ENCODE data around the gene CAPN1.
"Not testable (repeated sequence)": the region's sequence is repeated elsewhere in the genome, so short reads cannot be mapped to it uniquely, and the experiment has no call there.

CAPN1 gene

GRCh38 chr11:65221026-65221425 is 39.3 kb downstream of the CAPN1 start:
- DNase-seq: no peak

- no peak for DNase-seq
Measured at GRCh38 chr11:65223011-65223410, 41.3 kb downstream of the CAPN1 start.

- no peak for DNase-seq
Measured at GRCh38 chr11:65224930-65225278, 43.2 kb downstream of the CAPN1 start.

- peak; percentile 55 to 58 for DNase-seq
Measured at GRCh38 chr11:65225279-65226102, 43.8 kb downstream of the CAPN1 start.

GRCh38 chr11:65226103-65226442 is 44.3 kb downstream of the CAPN1 start:
- DNase-seq: no peak

- DNase-seq: no peak
Measured at GRCh38 chr11:65227879-65228278, 46.2 kb downstream of the CAPN1 start.

GRCh38 chr11:65236194-65237059 is 54.7 kb downstream of the CAPN1 start:
- DNase-seq: no peak

- DNase-seq: not testable (repeated sequence)
Measured at GRCh38 chr11:65238302-65238701, 56.6 kb downstream of the CAPN1 start.

GRCh38 chr11:65241134-65241533 is 59.4 kb downstream of the CAPN1 start:
- no peak for DNase-seq

- DNase-seq: no peak
Measured at GRCh38 chr11:65241692-65242091, 60.0 kb downstream of the CAPN1 start.

GRCh38 chr11:65242389-65242788 is 60.7 kb downstream of the CAPN1 start:
- DNase-seq: no peak

- DNase-seq: no peak
Measured at GRCh38 chr11:65243797-65244196, 62.1 kb downstream of the CAPN1 start.

GRCh38 chr11:65245046-65245445 is 63.3 kb downstream of the CAPN1 start:
- DNase-seq: not testable (repeated sequence)

- DNase-seq: no peak
Measured at GRCh38 chr11:65246506-65246905, 64.8 kb downstream of the CAPN1 start.

GRCh38 chr11:65248184-65248710 is 66.5 kb downstream of the CAPN1 start:
- DNase-seq: not testable (repeated sequence)

GRCh38 chr11:65251476-65251875 is 69.7 kb downstream of the CAPN1 start:
- no peak for DNase-seq

GRCh38 chr11:65254724-65255123 is 73.0 kb downstream of the CAPN1 start:
- no peak for DNase-seq

- no peak for DNase-seq
Measured at GRCh38 chr11:65258988-65259387, 77.3 kb downstream of the CAPN1 start.

GRCh38 chr11:65260302-65260701 is 78.6 kb downstream of the CAPN1 start:
- no peak for DNase-seq

- no peak for DNase-seq
Measured at GRCh38 chr11:65260756-65261590, 79.2 kb downstream of the CAPN1 start.
